Forelimb muscle (tissue), 1 donor: ENCODE results near the gene EXT2. TPM values are rescaled to one million over a fixed set of nuclear protein-coding genes. Genes with fewer than 3 reads are reported as not detected.
A peak's percentile ranks its signal among the peaks of the same experiment; 100 is the strongest.

Experiments used
- DNase-seq: peaks from one replicate; pipeline ENCODE4 v3.0.0-alpha.2; 2013; ENCODE audit warnings: low read depth
- polyA plus RNA-seq: library from polyadenylated mRNA; unstranded; fragments of 120-200 nt; gene quantifications from one replicate; pipeline ENCODE4 v1.2.1, GENCODE V29; 2013; ENCODE audit not compliant: insufficient read length

The EXT2 gene
- polyA plus RNA-seq, 1 donor: 45.8 TPM

DNA sequence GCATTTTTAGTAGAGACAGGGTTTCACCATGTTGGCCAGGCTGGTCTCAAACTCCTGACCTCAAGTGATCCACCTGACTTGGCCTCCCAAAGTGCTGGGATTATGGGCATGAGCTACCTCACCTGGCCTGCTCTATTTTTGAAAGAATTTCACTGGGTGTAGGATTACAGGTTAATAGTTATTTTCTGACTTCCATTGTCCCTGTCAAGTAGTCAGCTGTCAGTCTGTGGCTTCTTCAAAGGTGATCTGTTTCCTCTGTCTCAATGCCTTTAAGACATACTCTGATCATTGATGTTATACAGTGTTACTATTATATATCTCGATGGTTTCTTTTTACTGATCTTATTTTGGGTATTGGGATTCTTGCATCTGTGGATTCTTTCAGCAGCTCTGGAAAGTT, 10.1 kb upstream of the EXT2 start:
- DNase-seq: no peak

DNA sequence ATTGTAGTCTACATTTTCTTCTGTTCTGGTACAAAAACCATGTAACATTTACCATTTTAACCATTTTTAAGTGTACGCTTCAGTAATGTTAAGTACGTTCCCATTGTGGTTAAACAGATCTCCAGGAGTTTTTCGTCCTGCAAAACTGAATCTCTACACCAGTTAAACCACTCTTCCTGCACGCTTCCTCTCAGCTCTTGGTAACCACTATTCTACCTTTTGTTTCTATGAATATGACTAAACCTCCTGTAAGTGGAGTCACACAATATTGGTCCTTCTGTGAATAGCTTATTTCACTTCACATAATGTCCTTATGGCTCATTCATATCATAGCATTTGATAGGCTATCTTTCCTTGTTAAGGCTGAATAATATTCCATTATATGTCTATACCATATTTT, 7.1 kb upstream of the EXT2 start:
- no peak for DNase-seq

GRCh38 chr11:44088871-44089270, 6.6 kb upstream of the EXT2 start:
- no peak for DNase-seq

GRCh38 chr11:44090539-44090938, 4.9 kb upstream of the EXT2 start:
- DNase-seq: no peak

- DNase-seq: peak; percentile 73
Observed at GRCh38 chr11:44094260-44094868, 1.1 kb upstream of the EXT2 start.

- DNase-seq: no peak
Observed at GRCh38 chr11:44096360-44097185, 1.1 kb downstream of the EXT2 start.

- DNase-seq: no peak
Observed at GRCh38 chr11:44097821-44098220, 2.3 kb downstream of the EXT2 start.

- DNase-seq: no peak
Observed at GRCh38 chr11:44101098-44101497, 5.6 kb downstream of the EXT2 start.

DNA sequence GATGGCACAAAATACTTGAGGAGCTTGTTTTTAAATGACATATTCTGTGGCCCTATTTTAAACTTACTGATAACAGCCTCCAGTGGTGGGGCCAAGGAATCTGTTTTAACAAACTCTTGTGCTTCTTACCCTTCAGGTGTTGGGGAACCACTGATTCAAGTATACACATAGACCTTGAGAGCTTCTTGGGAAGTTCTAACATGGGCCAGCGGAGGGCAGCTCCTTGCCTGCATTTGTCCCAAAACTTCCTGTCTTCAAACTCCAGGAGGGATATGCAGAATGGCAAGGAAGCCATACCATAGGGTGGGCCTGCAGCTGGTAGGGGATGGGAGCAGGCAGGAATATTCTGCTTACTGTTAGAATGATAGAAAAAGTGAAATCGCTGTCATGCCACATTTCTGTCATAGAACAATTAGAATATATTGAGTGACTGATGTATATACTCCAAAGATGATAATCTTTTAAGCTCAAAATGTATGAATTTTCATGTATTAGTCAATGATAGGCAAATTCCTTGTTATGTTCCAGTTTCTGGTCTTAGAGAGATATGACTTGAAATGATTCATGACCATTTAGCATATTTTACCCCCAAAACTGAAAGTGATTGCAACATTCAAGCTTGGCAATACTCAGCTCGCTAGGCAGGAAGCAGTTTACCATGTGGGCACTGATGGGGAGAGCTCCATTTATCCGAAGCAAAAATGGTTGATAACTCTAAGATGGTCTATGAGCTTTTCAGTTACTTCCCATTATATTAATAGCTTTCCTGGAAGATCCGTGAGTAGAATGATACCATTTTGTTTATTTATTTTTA, 9.2 kb downstream of the EXT2 start:
- DNase-seq: no peak

DNA sequence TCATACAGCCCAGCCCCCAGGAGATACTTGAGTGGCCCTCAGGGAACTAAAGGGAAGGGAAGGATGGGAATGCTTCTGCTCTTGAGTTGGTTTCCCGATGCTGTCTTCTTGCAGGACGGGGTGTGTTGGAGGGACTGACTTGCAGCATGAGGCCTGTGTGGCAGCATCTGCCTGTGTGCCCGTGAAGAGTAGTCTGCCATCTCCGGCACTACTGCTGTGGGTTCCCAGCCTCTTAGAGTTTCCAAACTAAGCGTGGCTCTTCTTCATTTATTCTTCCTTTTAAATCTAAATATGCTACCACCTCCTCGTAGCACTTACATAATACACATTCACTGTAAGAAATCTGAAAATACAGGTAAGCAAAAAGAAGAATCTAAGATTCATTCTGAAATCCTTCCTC, 12.8 kb downstream of the EXT2 start:
- DNase-seq: no peak

DNA sequence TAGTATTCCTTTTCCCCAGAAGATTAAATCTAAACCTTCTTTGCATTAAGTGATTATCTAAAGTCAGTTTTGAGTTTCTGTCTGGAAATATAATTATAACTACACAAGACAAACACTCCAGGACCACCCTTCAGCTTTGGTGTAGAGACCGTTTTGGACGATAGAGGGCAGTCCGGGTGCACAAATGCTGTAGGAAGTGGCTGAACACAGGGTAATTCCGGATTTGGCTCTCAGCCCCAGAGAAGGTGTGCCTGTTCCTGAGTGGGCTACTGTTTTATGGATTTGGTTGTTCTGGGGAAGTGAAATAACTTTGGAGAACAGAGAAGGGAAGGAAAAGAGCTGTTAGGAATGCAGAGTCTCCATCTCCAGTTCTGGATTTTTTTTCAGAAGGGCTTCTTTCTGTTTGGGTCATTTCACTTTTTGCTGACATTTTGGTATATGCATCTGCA, 14.8 kb downstream of the EXT2 start:
- peak; percentile 24 for DNase-seq

- DNase-seq: peak; percentile 45
Observed at GRCh38 chr11:44112091-44112821, 16.8 kb downstream of the EXT2 start.

DNA sequence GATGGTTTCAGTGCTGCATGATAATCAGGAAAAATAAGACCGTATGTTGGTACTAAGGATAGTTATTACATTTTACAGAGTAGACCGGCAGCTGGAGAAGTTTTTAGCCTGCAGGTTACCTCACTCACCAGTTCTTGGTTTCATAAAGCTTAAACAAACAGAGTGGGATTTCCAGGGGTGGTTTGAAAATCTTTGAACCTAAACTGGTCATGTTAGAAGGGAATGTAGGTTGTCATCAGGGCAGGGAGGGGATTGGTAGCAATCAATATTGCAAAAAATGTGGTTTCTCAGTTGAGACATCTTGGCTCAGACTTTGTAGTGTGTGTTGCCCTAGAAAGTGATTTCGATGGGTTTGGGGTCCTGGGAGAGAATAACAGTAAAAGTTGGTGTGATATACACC, 17.5 kb downstream of the EXT2 start:
- no peak for DNase-seq

DNA sequence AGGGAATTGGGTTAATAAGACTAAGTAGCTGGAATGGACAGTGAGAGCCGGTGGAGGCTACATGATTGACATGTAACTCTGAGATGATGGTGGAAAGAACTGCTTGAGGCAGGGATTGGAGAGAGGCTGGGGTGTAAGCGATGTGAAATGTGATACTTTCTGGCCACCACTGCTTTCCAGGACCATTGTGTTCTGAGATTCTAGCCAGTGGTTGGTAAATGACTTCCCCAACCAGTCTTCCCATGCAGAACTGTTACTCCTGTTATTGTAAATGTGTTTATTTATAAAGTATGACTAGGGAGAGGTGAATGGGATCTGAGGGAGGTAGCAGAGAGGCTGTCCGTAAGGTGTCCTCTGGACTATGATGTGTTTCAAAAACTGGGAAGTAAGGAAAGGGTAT, 18.1 kb downstream of the EXT2 start:
- DNase-seq: no peak

GRCh38 chr11:44116234-44116830, 20.9 kb downstream of the EXT2 start:
- no peak for DNase-seq

DNA sequence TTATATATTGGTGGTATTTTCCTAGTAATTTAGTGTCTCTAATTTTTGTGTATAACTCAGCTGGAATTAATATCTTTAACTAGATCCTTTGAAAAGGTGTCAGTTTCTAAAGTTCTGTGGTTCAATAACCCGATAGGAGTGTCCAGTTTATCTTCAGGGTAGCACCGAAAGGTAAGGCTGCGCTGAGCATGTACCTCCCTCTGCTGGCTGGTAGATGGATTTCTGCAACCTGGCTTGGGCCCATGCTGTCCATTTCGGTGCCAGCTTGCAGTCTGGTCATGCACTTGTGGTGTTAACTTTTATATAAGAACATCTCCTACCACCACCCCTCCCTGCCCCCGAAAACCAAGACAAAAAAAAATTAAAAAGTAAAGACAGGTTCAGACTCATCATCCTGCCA, 24.7 kb downstream of the EXT2 start:
- no peak for DNase-seq

DNA sequence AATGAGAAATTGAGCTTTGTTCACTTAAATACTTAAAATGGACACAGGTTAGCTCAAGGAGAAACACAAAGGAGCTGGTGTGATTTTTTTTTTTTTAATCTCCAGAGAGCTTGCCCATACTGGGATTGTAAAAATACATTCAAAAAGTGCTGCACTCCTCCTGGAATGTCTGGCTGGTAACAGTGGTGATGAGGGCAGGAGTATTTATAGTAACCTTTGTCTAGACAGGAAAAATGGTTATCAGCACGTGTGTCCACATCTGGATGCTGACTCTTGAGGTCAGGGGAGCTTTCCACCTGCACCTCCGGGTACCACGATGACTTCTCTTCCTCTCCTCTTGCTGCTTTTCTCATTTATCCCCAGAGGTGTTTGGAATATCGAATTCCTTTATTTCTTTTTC, 30.1 kb downstream of the EXT2 start:
- no peak for DNase-seq

- DNase-seq: no peak
Observed at GRCh38 chr11:44126304-44126703, 30.8 kb downstream of the EXT2 start.

DNA sequence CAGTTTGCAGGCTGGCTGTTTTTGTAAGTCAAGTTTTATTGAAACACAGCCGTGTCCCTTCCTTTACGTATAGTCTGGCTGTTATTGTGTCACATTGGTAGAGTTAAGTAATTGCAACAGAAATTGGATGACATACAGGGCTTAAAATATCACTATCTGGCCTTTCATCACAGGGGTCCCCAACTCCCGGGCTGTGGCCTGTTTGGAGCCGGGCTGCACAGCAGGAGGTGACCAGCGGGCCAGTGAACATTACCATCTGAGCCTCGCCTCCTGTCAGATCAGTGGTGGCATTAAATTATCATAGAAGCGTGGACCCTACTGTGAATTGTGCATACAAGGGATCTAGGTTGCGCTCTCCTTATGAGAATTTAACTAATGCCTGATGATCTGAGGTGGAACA, 31.7 kb downstream of the EXT2 start:
- no peak for DNase-seq

DNA sequence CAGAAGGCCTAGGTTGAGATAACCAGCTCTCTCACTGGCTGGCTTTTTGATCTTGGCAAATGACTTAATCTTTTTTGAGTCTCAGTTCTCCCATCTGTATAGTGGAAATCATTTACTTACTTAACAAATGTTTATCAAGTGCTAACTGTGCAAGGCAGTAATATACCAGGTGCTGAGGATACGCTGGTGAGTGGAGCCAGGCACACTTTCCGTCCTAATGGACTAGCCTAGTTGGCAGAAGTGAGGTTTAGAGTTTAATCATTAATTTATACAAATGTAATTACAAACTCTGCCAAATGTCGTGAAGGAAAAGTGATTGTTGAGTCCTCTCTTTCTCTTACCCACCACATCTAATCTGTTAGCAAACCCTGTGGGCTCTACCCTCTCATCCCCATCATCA, 33.3 kb downstream of the EXT2 start:
- no peak for DNase-seq

DNA sequence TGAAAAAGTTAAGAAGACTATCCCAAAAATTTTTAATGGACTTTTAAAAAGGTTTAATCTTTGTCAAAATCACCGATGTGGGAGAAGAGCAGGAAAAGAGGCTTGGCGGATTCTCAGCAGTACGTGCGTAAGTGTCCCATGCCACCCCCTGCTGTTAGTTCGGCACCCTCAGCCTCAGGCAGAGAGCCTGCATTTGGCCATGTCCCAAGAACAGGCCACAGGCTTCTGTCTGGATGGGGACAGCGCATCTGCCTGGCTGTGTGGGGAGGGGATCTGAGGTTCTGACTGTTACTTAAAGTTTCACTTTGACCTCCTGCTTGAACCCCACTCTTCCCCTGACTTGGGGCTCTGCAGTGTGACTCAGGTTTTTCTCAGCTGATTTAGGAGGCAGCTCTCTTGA, 35.3 kb downstream of the EXT2 start:
- no peak for DNase-seq
